Caco-2 (cell line): ENCODE measurements around the gene CSTPP1. TPM values are rescaled to one million over a fixed set of nuclear protein-coding genes. Genes with fewer than 3 reads are reported as not detected.

Experiments used
- BruUV-seq: library from RNA; stranded (reverse); fragments of 400-500 nt; replicated peaks from 2 replicates; lab custom pipeline; 2021; lab: Mats Ljungman, UMichigan
- CTCF ChIA-PET: fragments of 300-600 bp; sonication (Branson Sonifier 250); formaldehyde crosslinking; loops from one replicate; lab custom pipeline; 2022; ENCODE audit warnings: antibody characterized with exemption; lab: Charles Lee
- POLR2A ChIA-PET: fragments of 300-600 bp; sonication (Branson Sonifier 250); formaldehyde crosslinking; loops from one replicate; lab custom pipeline; 2022; ENCODE audit warnings: antibody characterized with exemption; lab: Charles Lee
- DNase-seq, 2 experiments: peaks; one replicate each; pipeline versions ENCODE4 v3.0.0 to v3.0.0-alpha.2; 2020 to 2022
- H3K27me3 ChIP-seq: replicated peaks from 2 replicates; pipeline ENCODE4 v1.6.0; 2011; ENCODE audit warnings: low read length; ENCODE audit not compliant: control insufficient read depth, insufficient read depth
- H3K36me3 ChIP-seq: 2 replicates; pipeline ENCODE4 v1.5.1; 2011; ENCODE audit warnings: low read length; ENCODE audit not compliant: control insufficient read depth, insufficient read depth
- H3K4me1 ChIP-seq: fragments of 250-450 bp; sonication (Bioruptor Pico); 2 replicates; pipeline ENCODE4 v1.5.1; 2020; ENCODE audit warnings: mild to moderate bottlenecking
- H3K4me3 ChIP-seq: 2 replicates; pipeline ENCODE4 v1.5.1; 2011; ENCODE audit warnings: low read depth, mild to moderate bottlenecking, control low read depth, low read length
- H3K9me3 ChIP-seq: fragments of 250-450 bp; sonication (Bioruptor Pico); 2 replicates; pipeline ENCODE4 v1.5.1; 2020; ENCODE audit warnings: mild to moderate bottlenecking, moderate library complexity
- H3K27ac Mint-ChIP-seq: one replicate; pipeline ENCODE4 v1.8.0; 2022; ENCODE audit warnings: mixed read lengths; ENCODE audit not compliant: unreplicated experiment
- H3K27me3 Mint-ChIP-seq: one replicate; pipeline ENCODE4 v1.8.0; 2022; ENCODE audit warnings: mixed read lengths; ENCODE audit not compliant: insufficient read depth, unreplicated experiment
- H3K36me3 Mint-ChIP-seq: one replicate; pipeline ENCODE4 v1.8.0; 2022; ENCODE audit warnings: mild to moderate bottlenecking, mixed read lengths; ENCODE audit not compliant: insufficient read depth, unreplicated experiment
- H3K4me1 Mint-ChIP-seq: one replicate; pipeline ENCODE4 v1.8.0; 2022; ENCODE audit warnings: low read depth, mixed read lengths; ENCODE audit not compliant: unreplicated experiment
- H3K4me3 Mint-ChIP-seq: one replicate; pipeline ENCODE4 v1.8.0; 2022; ENCODE audit warnings: mild to moderate bottlenecking, moderate library complexity, mixed read lengths; ENCODE audit not compliant: unreplicated experiment
- H3K9me3 Mint-ChIP-seq: one replicate; pipeline ENCODE4 v1.8.0; 2022; ENCODE audit warnings: mixed read lengths; ENCODE audit not compliant: unreplicated experiment
- CTCF ChIP-seq, 2 experiments: fragments of 200-600 bp in 1 of 2; IDR thresholded peaks; 1 replicate in 1 of 2; 2 replicates in 1 of 2; pipeline versions ENCODE4 v1.5.1 to v1.8.0; 2011 to 2022; ENCODE audit warnings: antibody characterized with exemption in 1 of 2, control low read depth in 1 of 2, inconsistent platforms in 1 of 2, low read depth in 1 of 2, low read length in 1 of 2, mild to moderate bottlenecking in 1 of 2, moderate library complexity in 1 of 2; ENCODE audit not compliant: insufficient read depth in 1 of 2, severe bottlenecking in 1 of 2, unreplicated experiment in 1 of 2
- intact Hi-C: fragments of 100-400 bp; cut with micrococcal nuclease; formaldehyde crosslinking; loops from one replicate; pipeline ENCODE4 v1.10.0; 2022; ENCODE audit not compliant: unreplicated experiment
- total RNA-seq: library from RNA; stranded (reverse); gene quantifications from 2 replicates; pipeline ENCODE4 v1.2.3, GENCODE V29; 2022

Gene CSTPP1
- total RNA-seq, 1 experiment from 2014 or later: 22.9 TPM

DNA sequence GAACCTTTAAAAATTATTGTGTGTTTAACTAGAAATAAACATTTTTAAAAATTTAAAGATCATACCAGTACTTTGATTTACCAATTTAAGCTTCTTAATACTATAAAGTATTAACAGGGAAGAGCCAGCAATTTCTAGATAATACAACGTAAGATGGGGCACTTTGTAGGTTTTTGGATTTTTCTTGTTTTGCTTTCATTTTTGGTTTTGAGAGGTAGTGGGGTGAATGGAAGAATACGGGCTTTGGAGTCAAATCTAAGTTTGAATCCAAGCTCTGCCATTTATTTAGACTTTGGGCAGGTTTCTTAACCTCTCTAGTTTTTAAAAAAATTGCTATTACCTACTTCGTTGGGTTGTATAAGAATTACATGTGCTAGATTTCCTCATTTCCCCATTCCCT lies 44.9 kb downstream of the CSTPP1 start:
- Histone ChIP-seq H3K4me3 (no peak overlapping the region), H3K27me3 (no peaks in the 10 kb centered on the region), H3K36me3 (no peaks in the 10 kb centered on the region), H3K4me1 (peaks cover 29% of the 10 kb centered on the region), H3K9me3 (no peaks in the 10 kb centered on the region)
- no TSS peak for BruUV-seq
- Mint-ChIP-seq H3K27me3 (no peaks in the 10 kb centered on the region), H3K36me3 (no peaks in the 10 kb centered on the region), H3K9me3 (no peaks in the 10 kb centered on the region), H3K27ac (no peak overlapping the region), H3K4me3 (no peak overlapping the region), H3K4me1 (peaks cover 10% of the 10 kb centered on the region)
- intact Hi-C loops: no loop called here
- no peak for TF ChIP-seq CTCF (IDR thresholded peaks at IDR 0.05; ENCODE audit: insufficient read depth in 1 of 2, low read depth in 1 of 2, low read length in 1 of 2, severe bottlenecking in 1 of 2, unreplicated experiment in 1 of 2)
- ChIA-PET CTCF (interaction anchor here (0.6 kb wide), 1 partner anchor 182 kb away, joined by 3 read pairs; no protein-coding TSS in a partner anchor), POLR2A (no interaction called here)
- no peak for DNase-seq

GRCh38 chr11:46982797-46983452 lies 46.4 kb downstream of the CSTPP1 start:
- Mint-ChIP-seq H3K4me3 (no peak overlapping the region), H3K9me3 (no peaks in the 10 kb centered on the region), H3K27ac (no peak overlapping the region), H3K4me1 (peaks cover 5% of the 10 kb centered on the region), H3K27me3 (no peaks in the 10 kb centered on the region), H3K36me3 (no peaks in the 10 kb centered on the region)
- peaks cover 24% of the 10 kb centered on the region for H3K4me1 ChIP-seq
- H3K36me3 ChIP-seq: no peaks in the 10 kb centered on the region
- no TSS peak for BruUV-seq
- DNase-seq: no peak
- H3K9me3 ChIP-seq: no peaks in the 10 kb centered on the region
- intact Hi-C loops: no loop called here
- no peaks in the 10 kb centered on the region for H3K27me3 ChIP-seq
- TF ChIP-seq CTCF (IDR thresholded peaks at IDR 0.05; ENCODE audit: insufficient read depth in 1 of 2, low read depth in 1 of 2, low read length in 1 of 2, severe bottlenecking in 1 of 2, unreplicated experiment in 1 of 2): no peak
- CTCF ChIA-PET: interaction anchor here (0.6 kb wide), 1 partner anchor 63 kb away, joined by 3 read pairs; no protein-coding TSS in a partner anchor
- no peak overlapping the region for H3K4me3 ChIP-seq
- POLR2A ChIA-PET: no interaction called here

DNA sequence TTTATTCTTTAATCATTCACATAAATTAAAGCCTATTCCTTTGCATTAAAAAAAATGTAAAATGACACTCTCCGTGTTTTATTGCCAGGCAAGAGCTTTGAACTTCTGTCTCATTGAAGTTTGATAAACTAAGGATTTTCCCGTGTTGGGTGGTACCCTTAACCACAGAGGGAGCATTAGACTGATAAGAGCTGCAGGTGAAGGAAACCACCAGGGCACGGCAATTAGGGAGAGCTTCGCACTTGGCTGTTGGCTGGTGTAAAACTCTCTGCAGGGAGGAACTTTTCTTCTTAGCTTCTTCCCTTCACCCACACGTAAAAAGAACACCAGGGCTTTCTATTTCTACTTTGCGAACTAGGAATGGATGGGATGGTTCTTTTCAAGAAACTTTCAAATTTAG lies 47.0 kb downstream of the CSTPP1 start:
- POLR2A ChIA-PET: no interaction called here
- H3K4me3 Mint-ChIP-seq: no peak overlapping the region
- BruUV-seq: no TSS peak

More for the DNA sequence above, 47.0 kb downstream of the CSTPP1 start:
- Mint-ChIP-seq H3K27me3 (no peaks in the 10 kb centered on the region), H3K27ac (no peak overlapping the region), H3K9me3 (no peaks in the 10 kb centered on the region), H3K36me3 (no peaks in the 10 kb centered on the region), H3K4me1 (no peaks in the 10 kb centered on the region)
- Histone ChIP-seq H3K9me3 (no peaks in the 10 kb centered on the region), H3K4me3 (no peak overlapping the region), H3K27me3 (no peaks in the 10 kb centered on the region), H3K4me1 (peaks cover 18% of the 10 kb centered on the region), H3K36me3 (no peaks in the 10 kb centered on the region)
- CTCF ChIA-PET: interaction anchor here (0.6 to 1.1 kb wide), 3 partner anchors 16 to 1135 kb away, joined by 3 to 5 read pairs (median 3); no protein-coding TSS in a partner anchor
- no peak for TF ChIP-seq CTCF (IDR thresholded peaks at IDR 0.05; ENCODE audit: insufficient read depth in 1 of 2, low read depth in 1 of 2, low read length in 1 of 2, severe bottlenecking in 1 of 2, unreplicated experiment in 1 of 2)
- DNase-seq: no peak
- intact Hi-C loops: no loop called here
